H1 (cell line): ENCODE data around the gene TXNDC11. TPM values are rescaled to one million over a fixed set of nuclear protein-coding genes. Genes with fewer than 3 reads are reported as not detected.

Experiments
- CTCF ChIA-PET: fragments of 300-600 bp; sonication (Branson Sonifier 250); formaldehyde crosslinking; loops from one replicate; lab custom pipeline; 2021; ENCODE audit not compliant: partially characterized antibody; lab: Charles Lee
- POLR2A ChIA-PET: fragments of 300-600 bp; sonication (Branson Sonifier 250); formaldehyde crosslinking; loops from one replicate; lab custom pipeline; 2021; ENCODE audit warnings: inconsistent platforms; ENCODE audit not compliant: partially characterized antibody; lab: Charles Lee
- DNase-seq, 2 experiments: peaks; one replicate each; pipeline versions ENCODE4 v3.0.0 to v3.0.0-alpha.2; 2010 to 2022; ENCODE audit warnings: low spot score in 2 of 2, low read depth in 1 of 2, mixed read lengths in 1 of 2
- FAIRE-seq: peaks from 2 replicates; lab custom pipeline; 2011; peaks lifted over from hg19 to GRCh38; lab: Jason Lieb, UNC
- H2AFZ ChIP-seq: 2 replicates; pipeline ENCODE4 v1.8.1; 2012; ENCODE audit warnings: low read length, inconsistent platforms
- H2AK5ac ChIP-seq: 2 replicates; pipeline ENCODE4 v1.6.1; 2013; ENCODE audit warnings: low read depth, low read length
- H2BK120ac ChIP-seq: replicated peaks from 2 replicates; pipeline ENCODE3; 2013; ENCODE audit warnings: low read depth, low read length, inconsistent platforms
- H2BK12ac ChIP-seq: 2 replicates; pipeline ENCODE4 v1.6.1; 2013; ENCODE audit warnings: low read depth, low read length
- H2BK15ac ChIP-seq: 2 replicates; pipeline ENCODE4 v1.6.1; 2013; ENCODE audit warnings: low read length
- H2BK20ac ChIP-seq: 2 replicates; pipeline ENCODE4 v1.6.1; 2013; ENCODE audit warnings: low read length
- H2BK5ac ChIP-seq: 2 replicates; pipeline ENCODE4 v1.6.1; 2013; ENCODE audit warnings: low read depth, low read length
- H3K14ac ChIP-seq: 2 replicates; pipeline ENCODE4 v1.6.1; 2013; ENCODE audit warnings: inconsistent platforms; ENCODE audit not compliant: insufficient read length
- H3K18ac ChIP-seq: 2 replicates; pipeline ENCODE4 v1.6.1; 2013; ENCODE audit warnings: low read length; ENCODE audit errors: extremely low read depth
- H3K23ac ChIP-seq: 2 replicates; pipeline ENCODE4 v1.6.1; 2013; ENCODE audit warnings: inconsistent platforms; ENCODE audit not compliant: insufficient read length
- H3K23me2 ChIP-seq: 2 replicates; pipeline ENCODE4 v1.6.1; 2013; ENCODE audit warnings: low read depth, low read length
- H3K27ac ChIP-seq: 2 replicates; pipeline ENCODE4 v1.6.1; 2011; ENCODE audit warnings: low read depth, low read length, inconsistent platforms
- H3K27me3 ChIP-seq, 4 experiments: replicated peaks in 1 of 4; 1 replicate in 1 of 4; 2 replicates in 3 of 4; pipeline versions ENCODE4 v1.6.1 to v1.8.1; 2011 to 2013; ENCODE audit warnings: low read length in 3 of 4, mild to moderate bottlenecking in 3 of 4, inconsistent platforms in 2 of 4, mixed read lengths in 2 of 4, moderate library complexity in 1 of 4; ENCODE audit not compliant: control insufficient read depth in 3 of 4, insufficient read depth in 3 of 4; ENCODE audit errors: extremely low read depth in 1 of 4
- H3K36me3 ChIP-seq, 4 experiments: 2 replicates each; pipeline versions ENCODE4 v1.6.1 to v1.8.1; 2011 to 2013; ENCODE audit warnings: mild to moderate bottlenecking in 4 of 4, low read length in 3 of 4, moderate library complexity in 2 of 4, control low read depth in 1 of 4, inconsistent platforms in 1 of 4; ENCODE audit not compliant: insufficient read depth in 4 of 4, control insufficient read depth in 2 of 4
- H3K4ac ChIP-seq: replicated peaks from 2 replicates; pipeline ENCODE3; 2013; ENCODE audit warnings: low read length, low read depth, mixed read lengths, inconsistent platforms; ENCODE audit not compliant: insufficient read length
- H3K4me1 ChIP-seq, 4 experiments: replicated peaks in 1 of 4; 1 replicate in 1 of 4; 2 replicates in 3 of 4; pipeline versions ENCODE4 v1.6.1 to v1.8.1; 2011 to 2013; ENCODE audit warnings: low read length in 3 of 4, inconsistent platforms in 2 of 4, mixed read lengths in 1 of 4; ENCODE audit not compliant: insufficient read depth in 4 of 4, control insufficient read depth in 3 of 4
- H3K4me2 ChIP-seq, 2 experiments: 2 replicates each; pipeline versions ENCODE4 v1.6.1 to v1.8.1; 2011 to 2013; ENCODE audit warnings: low read depth in 2 of 2, low read length in 2 of 2, control low read depth in 1 of 2, inconsistent platforms in 1 of 2, mild to moderate bottlenecking in 1 of 2; ENCODE audit not compliant: insufficient read depth in 1 of 2
- H3K4me3 ChIP-seq, 4 experiments: fragments of 200-600, 300-600 bp in 1 of 4; sonication (generic), shearing (Covaris generic), sonication (Bioruptor Twin) in 1 of 4; 2 replicates each; pipeline versions ENCODE4 v1.5.1 to v1.8.1; 2011 to 2016; ENCODE audit warnings: low read length in 4 of 4, low read depth in 3 of 4, control low read depth in 2 of 4, inconsistent platforms in 2 of 4, mild to moderate bottlenecking in 2 of 4, mixed read lengths in 1 of 4, moderate library complexity in 1 of 4; ENCODE audit not compliant: insufficient read depth in 2 of 4; ENCODE audit errors: extremely low read depth in 1 of 4
- H3K56ac ChIP-seq: replicated peaks from 2 replicates; pipeline ENCODE3; 2013; ENCODE audit warnings: low read depth, mild to moderate bottlenecking, mixed read lengths, low read length, inconsistent platforms; ENCODE audit not compliant: insufficient read length
- H3K79me1 ChIP-seq: 2 replicates; pipeline ENCODE4 v1.6.1; 2013; ENCODE audit warnings: low read depth, low read length, control low read depth
- H3K79me2 ChIP-seq, 2 experiments: 2 replicates each; pipeline versions ENCODE4 v1.6.1 to v1.8.1; 2012 to 2013; ENCODE audit warnings: low read length in 2 of 2, mild to moderate bottlenecking in 2 of 2, inconsistent platforms in 1 of 2; ENCODE audit not compliant: insufficient read depth in 2 of 2, control insufficient read depth in 1 of 2
- H3K9ac ChIP-seq, 4 experiments: replicated peaks in 1 of 4; 1 replicate in 1 of 4; 2 replicates in 3 of 4; pipeline versions ENCODE4 v1.6.1 to v1.8.1; 2011 to 2013; ENCODE audit warnings: low read depth in 3 of 4, low read length in 3 of 4, control low read depth in 2 of 4, mild to moderate bottlenecking in 2 of 4, moderate library complexity in 2 of 4, inconsistent platforms in 1 of 4; ENCODE audit errors: extremely low read depth in 1 of 4
- H3K9me3 ChIP-seq, 2 experiments: 2 replicates each; pipeline versions ENCODE4 v1.6.1 to v1.8.1; 2012 to 2013; ENCODE audit warnings: mild to moderate bottlenecking in 2 of 2, moderate library complexity in 2 of 2, control low read depth in 1 of 2, inconsistent platforms in 1 of 2, low read depth in 1 of 2, low read length in 1 of 2, mixed read lengths in 1 of 2; ENCODE audit not compliant: insufficient read depth in 2 of 2
- H4K20me1 ChIP-seq, 2 experiments: replicated peaks in 1 of 2; 2 replicates each; pipeline versions ENCODE3 to v1.8.1; 2011 to 2013; ENCODE audit warnings: inconsistent platforms in 2 of 2, low read length in 2 of 2, mild to moderate bottlenecking in 1 of 2; ENCODE audit not compliant: insufficient read depth in 2 of 2, control insufficient read depth in 1 of 2
- H4K5ac ChIP-seq: 2 replicates; pipeline ENCODE4 v1.6.1; 2013; ENCODE audit warnings: low read length, low read depth, mixed read lengths, inconsistent platforms; ENCODE audit not compliant: insufficient read length
- H4K8ac ChIP-seq: 2 replicates; pipeline ENCODE4 v1.8.0; 2013; ENCODE audit warnings: mild to moderate bottlenecking, moderate library complexity, low read length, inconsistent platforms; ENCODE audit not compliant: insufficient read depth; ENCODE audit errors: extremely low read depth
- H4K91ac ChIP-seq: replicated peaks from 2 replicates; pipeline ENCODE3; 2013; ENCODE audit warnings: low read length, mixed read lengths, inconsistent platforms; ENCODE audit not compliant: insufficient read length
- ATF3 ChIP-seq: IDR thresholded peaks from 2 replicates; pipeline ENCODE4 v1.6.1; 2011; ENCODE audit warnings: low read depth, mild to moderate bottlenecking, low read length; ENCODE audit not compliant: insufficient read depth
- BACH1 ChIP-seq: IDR thresholded peaks from 2 replicates; pipeline ENCODE4 v1.6.1; 2012; ENCODE audit warnings: low read length, improper control_type of control experiment
- BCL11A ChIP-seq, 2 experiments: IDR thresholded peaks; one replicate each; pipeline ENCODE4 v1.6.1; 2011; ENCODE audit warnings: low read depth in 2 of 2, low read length in 2 of 2, mild to moderate bottlenecking in 2 of 2
- CEBPB ChIP-seq: IDR thresholded peaks from 2 replicates; pipeline ENCODE4 v1.6.1; 2012; ENCODE audit warnings: low read depth, low read length
- EGR1 ChIP-seq: IDR thresholded peaks from 2 replicates; pipeline ENCODE4 v1.6.1; 2011; ENCODE audit warnings: low read depth, low read length, borderline replicate concordance
- EZH2 ChIP-seq: fragments of 200-600 bp; sonication (generic); IDR thresholded peaks from 2 replicates; pipeline ENCODE4 v1.7.1; 2012; ENCODE audit warnings: low read depth, mild to moderate bottlenecking, moderate library complexity, low read length, inconsistent platforms; ENCODE audit not compliant: severe bottlenecking
- FOSL1 ChIP-seq: IDR thresholded peaks from 2 replicates; pipeline ENCODE4 v1.6.1; 2011; ENCODE audit warnings: mild to moderate bottlenecking, low read depth, low read length, moderate library complexity; ENCODE audit not compliant: insufficient read depth
- KDM1A ChIP-seq: fragments of 200-600, 300-600 bp; sonication (generic); IDR thresholded peaks from 2 replicates; pipeline ENCODE4 v1.7.1; 2016; ENCODE audit warnings: mild to moderate bottlenecking, low read length, borderline replicate concordance
- NRF1 ChIP-seq: IDR thresholded peaks from 2 replicates; pipeline ENCODE4 v1.6.1; 2011; ENCODE audit warnings: mild to moderate bottlenecking, low read depth, low read length, improper control_type of control experiment
- POLR2A ChIP-seq, 2 experiments: IDR thresholded peaks; 1 replicate in 1 of 2; 2 replicates in 1 of 2; pipeline ENCODE4 v1.6.1; 2011; ENCODE audit warnings: low read depth in 2 of 2, low read length in 2 of 2, mild to moderate bottlenecking in 2 of 2; ENCODE audit errors: control extremely low read depth in 1 of 2
- SP1 ChIP-seq: IDR thresholded peaks from 2 replicates; pipeline ENCODE4 v1.6.1; 2011; ENCODE audit warnings: low read depth, low read length
- SP2 ChIP-seq: IDR thresholded peaks from 2 replicates; pipeline ENCODE4 v1.6.1; 2012; ENCODE audit warnings: mild to moderate bottlenecking, low read length, inconsistent platforms
- SP4 ChIP-seq: IDR thresholded peaks from 2 replicates; pipeline ENCODE4 v1.6.1; 2012; ENCODE audit warnings: low read length, inconsistent platforms
- TBP ChIP-seq: IDR thresholded peaks from 2 replicates; pipeline ENCODE4 v1.6.1; 2011; ENCODE audit warnings: low read depth, low read length, improper control_type of control experiment
- TCF12 ChIP-seq: IDR thresholded peaks from 2 replicates; pipeline ENCODE4 v1.6.1; 2011; ENCODE audit warnings: low read depth, mild to moderate bottlenecking, low read length
- WGBS, 2 experiments: shearing (Covaris generic) in 1 of 2; methylation state at CpG; one replicate each; pipeline versions ENCODE4 v1.1.6 to v1.1.7; 2013 to 2015; ENCODE audit warnings: low lambda C conversion rate in 2 of 2, mixed read lengths in 2 of 2, inconsistent platforms in 1 of 2, low coverage in 1 of 2, missing lambda C conversion rate in 1 of 2; ENCODE audit not compliant: insufficient replicate concordance in 2 of 2, insufficient coverage in 1 of 2, insufficient read length in 1 of 2; ENCODE audit errors: extremely low coverage in 1 of 2, missing lambda C conversion rate in 1 of 2; 5-methylcytosine and 5-hydroxymethylcytosine counted together
- polyA plus RNA-seq, 7 experiments: library from polyadenylated mRNA; depleted of rRNA in 3 of 7; stranded (reverse) in 5 of 7; unstranded in 2 of 7; fragments of >200 nt in 5 of 7; fragments of 200-250 nt in 2 of 7; gene quantifications; 1 replicate in 5 of 7; 2 replicates in 1 of 7; 4 replicates in 1 of 7; pipeline versions ENCODE4 v1.2.1 to v1.2.3, GENCODE V29; 2011 to 2013; ENCODE audit warnings: missing spikeins in 2 of 7, mixed read lengths in 2 of 7
- total RNA-seq: library from RNA; stranded (reverse); fragmentation: NEBNext Ultra II Directional; extraction: Animal tissue kit (Norgen Biotek cat#: 25700); gene quantifications from 2 replicates; pipeline ENCODE4 v1.2.1, GENCODE V29; 2021

TXNDC11 gene
- total and polyA plus RNA-seq, 2 of the 8 experiments (the other 6 are each of a cell fraction or from before 2014, with no cell fraction given), result 13.5 to 13.8 TPM

DNA sequence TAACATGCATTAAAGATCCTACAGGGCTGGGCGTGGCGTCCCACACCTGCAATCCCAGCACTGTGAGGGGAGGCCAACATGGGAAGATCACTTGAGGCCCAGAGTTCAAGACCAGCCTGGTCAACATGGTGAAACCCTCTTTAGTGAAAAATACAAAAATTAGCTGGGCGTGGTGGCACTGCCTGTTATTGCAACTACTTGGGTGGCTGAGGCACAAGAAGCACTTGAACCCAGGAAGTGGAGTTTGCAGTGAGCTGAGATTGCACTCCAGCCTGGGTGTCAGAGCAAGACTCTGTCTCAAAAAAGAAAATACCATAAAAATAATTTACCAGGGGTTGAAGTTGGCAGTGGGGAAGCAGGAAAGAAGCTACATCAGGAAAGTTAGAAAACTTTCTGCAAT, 12.9 kb downstream of the TXNDC11 start:
- Histone ChIP-seq H2AFZ (no peak overlapping the region), H4K8ac (no peak overlapping the region), H3K36me3 (peaks cover 0 to 22% (median 13%) of the 10 kb centered on the region in 4 experiments; a peak in 6 of 8 replicates), H3K9me3 (no peaks in the 10 kb centered on the region), H3K79me1 (no peaks in the 10 kb centered on the region), H3K9ac (peak overlapping the region in 1 of 4 experiments; percentile 43; a peak in 1 of 7 replicates), H3K18ac (no peak overlapping the region), H3K23ac (no peak overlapping the region), H2BK15ac (no peak overlapping the region), H3K14ac (no peak overlapping the region), H3K4me1 (no peaks in the 10 kb centered on the region), H3K4ac (no peak overlapping the region), H4K5ac (no peak overlapping the region), H2AK5ac (no peak overlapping the region), H4K20me1 (no peaks in the 10 kb centered on the region), H4K91ac (no peak overlapping the region), H2BK5ac (no peak overlapping the region), H2BK20ac (no peak overlapping the region), H3K27ac (no peak overlapping the region), H3K4me3 (no peak overlapping the region), H2BK120ac (no peak overlapping the region), H2BK12ac (no peak overlapping the region), H3K79me2 (no peaks in the 10 kb centered on the region), H3K56ac (no peak overlapping the region), H3K4me2 (no peak overlapping the region), H3K27me3 (no peaks in the 10 kb centered on the region), H3K23me2 (no peaks in the 10 kb centered on the region)
- FAIRE-seq, result no peak
- CTCF ChIA-PET, result interaction anchor here (1.0 kb wide), 1 partner anchor 10 kb away, joined by 3 read pairs; no protein-coding TSS in a partner anchor
- POLR2A ChIA-PET, result no interaction called here
- DNase-seq, result no peak
- 87% methylated on average over 3 of the region's 3 CpGs; no CpG with 5 or more reads in 1 of the 2 experiments for WGBS, 2 experiments
- TF ChIP-seq EGR1 (no peak), CEBPB (no peak), NRF1 (no peak), TBP (no peak), BACH1 (no peak), KDM1A (no peak), SP1 (no peak), SP2 (no peak), BCL11A (IDR thresholded peaks at IDR 0.05; ENCODE audit: low read depth in 2 of 2, low read length in 2 of 2) (no peak), EZH2 (no peak), SP4 (no peak), FOSL1 (no peak), POLR2A (IDR thresholded peaks at IDR 0.05; ENCODE audit: control extremely low read depth in 1 of 2, low read depth in 2 of 2, low read length in 2 of 2) (no peak), ATF3 (no peak), TCF12 (no peak)
